H1 (cell line): ENCODE data around the gene TNFSF4. TPM values are rescaled to one million over a fixed set of nuclear protein-coding genes. Genes with fewer than 3 reads are reported as not detected.

Source experiments
- ATF2 ChIP-seq: IDR thresholded peaks from 2 replicates; pipeline ENCODE4 v1.6.1; 2012; ENCODE audit warnings: low read length, inconsistent platforms
- CHD7 ChIP-seq: fragments of 300-600 bp; sonication (generic); IDR thresholded peaks from 2 replicates; pipeline ENCODE4 v1.7.1; 2012; ENCODE audit warnings: low read length, moderate library complexity, mild to moderate bottlenecking, inconsistent platforms; ENCODE audit not compliant: insufficient replicate concordance
- EGR1 ChIP-seq: IDR thresholded peaks from 2 replicates; pipeline ENCODE4 v1.6.1; 2011; ENCODE audit warnings: low read depth, low read length, borderline replicate concordance
- HDAC6 ChIP-seq: IDR thresholded peaks from one replicate; pipeline ENCODE4 v1.7.1; 2012; ENCODE audit warnings: low read depth, mild to moderate bottlenecking, inconsistent platforms, low read length, moderate library complexity
- JUN ChIP-seq: IDR thresholded peaks from 2 replicates; pipeline ENCODE4 v1.6.1; 2011; ENCODE audit warnings: low read depth, mild to moderate bottlenecking, improper control_type of control experiment, low read length
- RNF2 ChIP-seq: fragments of 200-900, 300-1000 bp; sonication (generic); IDR thresholded peaks from 2 replicates; pipeline ENCODE4 v1.7.1; 2016; ENCODE audit warnings: borderline replicate concordance, low read depth, mild to moderate bottlenecking, antibody characterized with exemption, low read length; ENCODE audit not compliant: poor library complexity, severe bottlenecking; ENCODE audit errors: missing control alignments
- SP2 ChIP-seq: IDR thresholded peaks from 2 replicates; pipeline ENCODE4 v1.6.1; 2012; ENCODE audit warnings: mild to moderate bottlenecking, low read length, inconsistent platforms
- polyA plus RNA-seq, 7 experiments: library from polyadenylated mRNA; depleted of rRNA in 3 of 7; stranded (reverse) in 5 of 7; unstranded in 2 of 7; fragments of >200 nt in 5 of 7; fragments of 200-250 nt in 2 of 7; gene quantifications; 1 replicate in 5 of 7; 2 replicates in 1 of 7; 4 replicates in 1 of 7; pipeline versions ENCODE4 v1.2.1 to v1.2.3, GENCODE V29; 2011 to 2013; ENCODE audit warnings: missing spikeins in 2 of 7, mixed read lengths in 2 of 7
- total RNA-seq: library from RNA; stranded (reverse); fragmentation: NEBNext Ultra II Directional; extraction: Animal tissue kit (Norgen Biotek cat#: 25700); gene quantifications from 2 replicates; pipeline ENCODE4 v1.2.1, GENCODE V29; 2021

The TNFSF4 gene
- total and polyA plus RNA-seq, 2 of the 8 experiments (the other 6 are each of a cell fraction or from before 2014, with no cell fraction given): 0.54 to 0.63 TPM

- no peak for TF ChIP-seq RNF2
- no peak for TF ChIP-seq HDAC6
- TF ChIP-seq CHD7: no peak
- TF ChIP-seq SP2: no peak
- TF ChIP-seq JUN: no peak
- TF ChIP-seq EGR1: no peak
- TF ChIP-seq ATF2: no peak
Observed at GRCh38 chr1:173208146-173208545, 1.0 kb upstream of the TNFSF4 start (continued).
